Uterus (tissue), 2 donors: ENCODE results near the gene DGCR2.

ENCODE experiments used
- CTCF ChIP-seq, 4 experiments: fragments of 200-600 bp in 2 of 4; fragments of 450-650 bp in 2 of 4; sonication (generic) in 2 of 4; IDR thresholded peaks; one replicate each; pipeline ENCODE4 v1.5.1; 2016 to 2019; ENCODE audit warnings: antibody characterized with exemption in 4 of 4, mild to moderate bottlenecking in 2 of 4, moderate library complexity in 1 of 4
- POLR2A ChIP-seq, 2 donors: fragments of 450-650 bp; IDR thresholded peaks; one replicate each; pipeline ENCODE4 v1.6.1; 2016; ENCODE audit warnings: antibody characterized with exemption in 2 of 2, mild to moderate bottlenecking in 1 of 2, moderate library complexity in 1 of 2

- TF ChIP-seq CTCF (IDR thresholded peaks at IDR 0.05) = no peak
- TF ChIP-seq POLR2A (IDR thresholded peaks at IDR 0.05) = no peak
These were observed 24.2 kb upstream of the DGCR2 start for GRCh38 chr22:19146215-19146968.
